ENCODE data around the gene CACNA1S.

The CACNA1S gene

GRCh38 chr1:201119206-201120197, 7.3 kb upstream of the CACNA1S start:
- TF ChIP-seq CTCF (IDR thresholded peaks at IDR 0.05; ENCODE audit: insufficient read depth, missing control alignments): peak; percentile 70
- FAIRE-seq: peak; percentile 29
- DNase-seq (ENCODE audit: insufficient read length, low spot score): no peak

GRCh38 chr1:201116091-201116490, 3.9 kb upstream of the CACNA1S start:
- TF ChIP-seq CTCF (IDR thresholded peaks at IDR 0.05; ENCODE audit: insufficient read depth, missing control alignments): no peak
- peak; percentile 88 for DNase-seq (ENCODE audit: insufficient read length, low spot score)
- FAIRE-seq: peak; percentile 95

- no peak for TF ChIP-seq CTCF (IDR thresholded peaks at IDR 0.05; ENCODE audit: insufficient read depth, missing control alignments)
- FAIRE-seq: no peak
- DNase-seq (ENCODE audit: insufficient read length, low spot score): no peak
Observed at GRCh38 chr1:201115390-201115937, 3.2 kb upstream of the CACNA1S start.

GRCh38 chr1:201114245-201115131, 2.3 kb upstream of the CACNA1S start:
- DNase-seq (ENCODE audit: insufficient read length, low spot score) (peak; percentile 95), FAIRE-seq (peak; percentile 91)
- TF ChIP-seq CTCF (IDR thresholded peaks at IDR 0.05; ENCODE audit: insufficient read depth, missing control alignments): peak; percentile 99

GRCh38 chr1:201113451-201114244, 1.4 kb upstream of the CACNA1S start:
- no peak for DNase-seq (ENCODE audit: insufficient read length, low spot score)
- TF ChIP-seq CTCF (IDR thresholded peaks at IDR 0.05; ENCODE audit: insufficient read depth, missing control alignments): no peak
- FAIRE-seq: no peak

- DNase-seq (ENCODE audit: insufficient read length, low spot score): no peak
- FAIRE-seq: peak; percentile 41
- TF ChIP-seq CTCF (IDR thresholded peaks at IDR 0.05; ENCODE audit: insufficient read depth, missing control alignments): no peak
Observed at GRCh38 chr1:201112926-201113325, 700 bp upstream of the CACNA1S start.
